ENCODE results near the gene ARID4A.

GRCh38 chr14:58401587-58401986, 103.2 kb downstream of the ARID4A start:
- no peak for TF ChIP-seq EZH2 (IDR thresholded peaks at IDR 0.05; ENCODE audit: borderline replicate concordance, low read length)
- TF ChIP-seq, protein P1, sequence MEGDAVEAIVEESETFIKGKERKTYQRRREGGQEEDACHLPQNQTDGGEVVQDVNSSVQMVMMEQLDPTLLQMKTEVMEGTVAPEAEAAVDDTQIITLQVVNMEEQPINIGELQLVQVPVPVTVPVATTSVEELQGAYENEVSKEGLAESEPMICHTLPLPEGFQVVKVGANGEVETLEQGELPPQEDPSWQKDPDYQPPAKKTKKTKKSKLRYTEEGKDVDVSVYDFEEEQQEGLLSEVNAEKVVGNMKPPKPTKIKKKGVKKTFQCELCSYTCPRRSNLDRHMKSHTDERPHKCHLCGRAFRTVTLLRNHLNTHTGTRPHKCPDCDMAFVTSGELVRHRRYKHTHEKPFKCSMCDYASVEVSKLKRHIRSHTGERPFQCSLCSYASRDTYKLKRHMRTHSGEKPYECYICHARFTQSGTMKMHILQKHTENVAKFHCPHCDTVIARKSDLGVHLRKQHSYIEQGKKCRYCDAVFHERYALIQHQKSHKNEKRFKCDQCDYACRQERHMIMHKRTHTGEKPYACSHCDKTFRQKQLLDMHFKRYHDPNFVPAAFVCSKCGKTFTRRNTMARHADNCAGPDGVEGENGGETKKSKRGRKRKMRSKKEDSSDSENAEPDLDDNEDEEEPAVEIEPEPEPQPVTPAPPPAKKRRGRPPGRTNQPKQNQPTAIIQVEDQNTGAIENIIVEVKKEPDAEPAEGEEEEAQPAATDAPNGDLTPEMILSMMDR (IDR thresholded peaks at IDR 0.05; ENCODE audit: low read length) = peak; percentile 52; the same call in 1 of the 2 replicates
